Fibroblast of the aortic adventitia (primary cell): ENCODE results near the gene TAF10. TPM values are rescaled to one million over a fixed set of nuclear protein-coding genes. Genes with fewer than 3 reads are reported as not detected.

Experiments
- DNase-seq: peaks from one replicate; pipeline ENCODE4 v3.0.0-alpha.2; 2010; ENCODE audit warnings: low read depth
- H3K4me3 ChIP-seq: 2 replicates; pipeline ENCODE4 v1.5.1; 2011; ENCODE audit warnings: low read depth, mild to moderate bottlenecking, control low read depth, low read length, moderate library complexity
- CTCF ChIP-seq: IDR thresholded peaks from 2 replicates; pipeline ENCODE4 v1.5.1; 2011; ENCODE audit warnings: mild to moderate bottlenecking, low read length, control low read depth, inconsistent platforms; ENCODE audit not compliant: insufficient read depth
- total RNA-seq: library from RNA; depleted of rRNA; stranded (reverse); fragments of >200 nt; gene quantifications from 2 replicates; pipeline ENCODE4 v1.2.3, GENCODE V29; 2012; ENCODE audit warnings: low replicate concordance

TAF10 gene
- total RNA-seq, 1 donor: 46.3 TPM

- no peak for DNase-seq
- TF ChIP-seq CTCF: no peak
- H3K4me3 ChIP-seq: no peak overlapping the region
Measured at GRCh38 chr11:6642957-6643356, 30.9 kb upstream of the TAF10 start.

- DNase-seq: no peak
- TF ChIP-seq CTCF: no peak
- H3K4me3 ChIP-seq: no peak overlapping the region
Measured at GRCh38 chr11:6640985-6641701, 29.1 kb upstream of the TAF10 start.

- no peak for DNase-seq
- no peak for TF ChIP-seq CTCF
- H3K4me3 ChIP-seq: no peak overlapping the region
Measured at GRCh38 chr11:6640036-6640984, 28.3 kb upstream of the TAF10 start.

- TF ChIP-seq CTCF: no peak
- H3K4me3 ChIP-seq: no peak overlapping the region
- peak; percentile 17 for DNase-seq
Measured at GRCh38 chr11:6638429-6638828, 26.4 kb upstream of the TAF10 start.

DNA sequence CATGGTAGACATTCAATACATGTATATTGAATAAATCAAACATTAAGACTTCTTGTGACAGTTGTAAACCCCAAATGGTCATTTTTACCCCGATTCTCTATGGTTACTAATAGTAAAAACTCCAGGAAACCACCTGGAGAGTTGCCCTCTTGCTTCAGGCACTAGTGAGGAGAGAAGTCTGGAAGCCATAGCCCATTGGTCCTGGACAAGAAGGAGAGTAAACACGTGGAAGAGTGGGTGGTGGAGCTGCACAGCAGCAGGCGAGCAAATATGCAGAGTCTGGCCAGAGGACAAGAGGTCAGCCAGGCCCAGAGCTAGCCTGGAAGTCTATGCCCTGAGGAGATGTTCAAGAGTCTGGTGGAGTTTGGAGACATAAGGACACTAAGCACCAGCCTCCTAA is 25.9 kb upstream of the TAF10 start:
- peak; percentile 91 for DNase-seq
- TF ChIP-seq CTCF: no peak
- H3K4me3 ChIP-seq: no peak overlapping the region

- H3K4me3 ChIP-seq: no peak overlapping the region
- TF ChIP-seq CTCF: no peak
- no peak for DNase-seq
Measured at GRCh38 chr11:6636480-6636879, 24.5 kb upstream of the TAF10 start.
